Stimulated activated CD4-positive, alpha-beta T cell treated with anti-CD3 and anti-CD28 coated beads, Interleukin-12 subunit alpha, Interleukin-12 subunit beta, amount 100 ng/mL, for 24 hours (primary cell): ENCODE data around the gene CLDND1.

Experiments used
- DNase-seq, 2 experiments: peaks; one replicate each; pipeline ENCODE4 v3.0.0-alpha.2; 2020; ENCODE audit warnings: low read depth in 2 of 2

Gene CLDND1

DNA sequence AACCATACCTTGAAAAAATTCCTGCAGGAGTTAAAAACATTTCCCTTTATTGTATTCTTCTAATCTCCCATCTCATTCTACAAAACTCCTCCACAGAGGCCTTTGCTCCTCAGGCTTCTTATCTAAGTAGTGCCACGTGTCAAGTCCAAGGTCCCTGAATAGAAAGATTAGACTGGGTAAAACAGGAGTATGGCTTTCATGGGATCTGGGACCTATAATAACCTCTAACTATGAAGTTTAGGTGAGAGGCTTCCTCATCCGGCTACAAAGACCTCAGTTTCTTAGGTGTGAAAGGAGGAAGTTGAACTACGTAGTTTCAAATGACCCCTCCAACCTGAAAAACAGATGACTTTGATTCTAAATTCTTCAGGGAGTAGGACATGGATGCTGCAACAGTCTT, 29.1 kb upstream of the CLDND1 start:
- DNase-seq: no peak

DNA sequence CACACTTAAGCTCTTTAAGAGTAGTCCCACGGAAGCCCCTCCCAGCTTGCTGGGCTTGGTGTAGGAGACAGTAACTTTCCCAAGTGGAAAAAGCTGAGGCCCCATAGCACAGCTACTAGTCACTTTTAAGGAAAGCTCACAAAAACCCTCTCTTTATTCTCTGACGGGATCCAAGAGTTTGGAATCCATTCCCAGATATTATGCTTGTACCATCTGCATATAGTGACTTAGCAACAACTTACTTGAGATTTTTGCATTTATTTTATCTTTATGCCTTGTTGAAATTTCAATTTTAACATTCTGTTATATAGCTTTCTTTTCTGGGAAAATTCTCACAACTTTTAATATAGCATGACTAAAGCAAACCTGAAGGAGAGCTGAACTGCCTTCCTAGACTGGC, 28.5 kb upstream of the CLDND1 start:
- no peak for DNase-seq

DNA sequence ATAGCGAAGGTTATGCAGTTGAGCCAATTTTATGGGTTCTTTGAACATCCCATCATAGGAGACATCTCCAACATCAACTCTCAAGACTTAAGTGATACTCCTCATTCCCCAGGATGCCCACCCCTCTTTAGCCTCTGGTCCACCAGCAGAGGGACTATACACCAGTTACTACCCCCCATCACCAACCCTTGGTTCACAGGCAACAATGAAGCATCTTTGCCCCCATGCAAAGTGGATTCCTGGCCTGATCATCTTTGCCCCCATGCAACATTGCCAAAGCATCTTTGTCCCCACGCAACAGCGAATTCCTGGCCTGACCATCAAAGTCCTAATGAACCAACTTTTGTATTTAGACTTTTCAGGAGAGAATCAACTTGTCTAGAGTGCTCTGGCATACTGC, 28.1 kb upstream of the CLDND1 start:
- no peak for DNase-seq

DNA sequence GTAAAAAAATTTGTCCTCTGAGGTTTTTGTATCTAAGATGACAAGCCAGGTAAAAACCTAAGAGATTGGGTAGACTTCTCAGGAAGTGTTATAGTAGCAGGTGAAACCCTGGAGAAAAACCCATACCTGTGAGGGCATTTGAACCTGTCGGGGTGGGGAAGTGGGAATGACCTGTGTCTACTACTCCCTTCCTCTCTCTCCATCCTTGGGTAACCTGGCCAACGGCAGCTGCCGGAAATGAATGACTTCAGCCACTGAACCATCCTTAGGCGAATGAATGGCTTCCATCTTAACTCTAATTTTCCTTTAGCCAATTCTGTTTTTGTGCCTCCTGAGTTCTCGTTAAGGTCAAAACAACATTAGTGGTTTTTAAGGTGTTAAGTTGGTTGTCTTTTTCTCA, 25.8 kb upstream of the CLDND1 start:
- DNase-seq: no peak

DNA sequence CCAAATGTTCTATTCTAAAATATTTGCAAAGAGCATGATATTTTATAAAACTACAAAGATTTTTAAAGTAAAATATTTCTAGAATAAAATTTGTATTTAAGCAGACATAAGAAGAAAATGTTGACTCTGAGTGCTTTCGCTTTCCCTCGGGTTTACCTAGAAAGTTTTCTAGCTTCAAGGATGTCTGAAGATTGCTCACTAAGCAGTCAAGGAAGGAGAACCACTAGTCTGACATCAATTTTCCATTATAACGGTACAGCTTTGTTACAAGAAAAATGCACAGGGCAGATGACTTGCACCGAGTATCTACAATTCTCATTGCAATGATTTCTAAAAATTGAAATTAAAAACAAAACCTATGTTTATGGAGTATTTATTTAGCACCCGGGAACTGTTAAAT, 23.2 kb upstream of the CLDND1 start:
- DNase-seq: no peak

DNA sequence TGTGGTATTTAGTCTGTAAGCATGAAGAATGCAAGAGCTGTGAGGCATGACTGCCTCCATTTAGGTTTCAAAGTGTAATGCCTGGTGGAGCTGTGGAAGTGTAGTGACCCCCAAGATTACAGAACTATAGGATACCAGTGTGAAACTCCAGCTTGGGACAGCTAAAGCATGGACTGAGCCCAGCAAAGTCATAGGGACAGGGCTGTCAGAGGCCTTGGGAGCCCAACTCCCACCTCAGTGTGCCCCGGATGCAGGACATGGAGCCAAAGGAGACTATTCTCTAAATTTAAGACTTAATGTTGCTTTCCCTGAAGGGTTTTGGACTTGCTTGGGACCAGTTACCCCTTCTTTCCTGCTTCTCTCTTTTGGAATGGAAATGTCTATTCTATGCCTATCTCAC, 19.9 kb upstream of the CLDND1 start:
- DNase-seq: no peak

DNA sequence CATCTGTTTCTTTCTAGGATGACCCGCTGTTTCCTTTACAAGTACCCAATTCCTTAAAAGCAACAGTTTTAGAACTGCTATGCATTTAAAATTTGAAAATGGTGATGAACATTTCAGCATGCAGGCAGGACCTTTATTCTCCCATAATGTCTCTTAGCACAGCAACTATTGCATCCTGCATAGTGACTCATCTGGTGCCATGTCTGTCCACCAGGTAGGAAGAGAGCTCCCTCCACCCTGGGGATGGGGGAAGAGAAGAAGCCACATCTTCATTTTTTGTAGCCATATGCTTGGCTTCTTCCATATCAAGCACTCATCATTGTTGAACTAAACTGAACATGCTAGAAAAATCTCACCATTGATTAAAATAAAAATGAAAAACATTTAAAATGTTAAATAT, 19.0 kb upstream of the CLDND1 start:
- DNase-seq: no peak

DNA sequence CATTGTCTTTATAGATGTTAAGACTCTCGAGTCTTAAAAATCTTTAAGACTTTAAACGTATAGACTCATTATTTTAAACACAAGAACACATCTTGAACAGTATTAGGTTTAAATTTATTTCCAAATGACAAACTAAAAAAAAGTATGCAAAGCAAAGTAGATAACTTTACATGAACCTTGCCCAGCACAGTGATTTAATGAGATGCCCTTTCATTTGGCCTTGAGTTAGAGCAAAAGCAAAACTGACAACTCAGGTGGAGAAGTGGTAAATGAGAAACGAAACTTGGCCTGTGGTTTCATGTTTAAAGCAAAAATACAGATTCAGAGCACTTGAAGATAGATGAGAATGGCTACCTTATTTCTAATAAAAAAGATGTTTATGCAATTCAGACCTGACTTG, 17.6 kb upstream of the CLDND1 start:
- DNase-seq: no peak

DNA sequence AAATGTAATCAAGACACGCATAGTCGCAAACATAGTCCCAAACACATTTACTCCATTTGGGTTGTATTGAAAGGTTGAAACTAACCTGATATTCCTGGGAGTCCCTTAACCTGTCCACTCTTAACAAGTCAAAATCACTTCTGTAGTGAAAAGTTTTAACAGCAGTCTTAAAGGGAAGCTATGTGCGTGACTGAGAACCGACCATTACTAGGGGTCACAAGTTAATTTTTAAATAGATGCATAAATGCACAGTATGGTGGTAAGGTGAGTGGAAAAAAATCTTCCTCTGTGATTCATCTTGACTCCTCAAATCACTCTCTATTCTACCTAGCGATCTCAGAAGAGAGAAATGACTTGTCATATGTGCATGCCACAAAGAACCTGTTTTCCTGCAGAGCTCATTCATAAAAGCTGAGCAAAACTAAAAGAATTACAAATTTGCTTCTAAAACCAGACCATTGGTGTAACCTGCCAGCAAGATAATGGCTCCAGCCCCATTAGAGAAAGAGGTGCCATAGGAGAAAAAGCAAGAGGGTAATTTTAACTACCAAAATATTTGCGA, 13.8 kb upstream of the CLDND1 start:
- DNase-seq: no peak

DNA sequence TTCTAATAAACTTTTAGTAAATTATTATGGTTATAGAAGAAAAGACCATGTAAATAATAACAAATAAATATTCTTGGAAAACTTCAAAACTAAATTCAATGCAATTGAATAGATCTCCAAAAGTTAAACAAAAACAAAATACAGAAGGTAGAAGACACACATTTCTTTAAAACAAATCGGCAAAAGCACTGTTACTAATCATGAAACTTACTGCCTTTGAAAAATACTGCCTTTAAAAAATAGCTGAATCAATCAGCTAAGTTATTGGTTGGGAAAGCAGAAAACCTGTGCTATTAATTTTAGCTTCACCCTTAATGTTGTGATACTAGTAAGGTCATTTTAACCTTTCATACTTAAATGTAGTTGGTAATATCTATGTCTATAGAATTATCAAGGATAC, 12.0 kb upstream of the CLDND1 start:
- DNase-seq: no peak

DNA sequence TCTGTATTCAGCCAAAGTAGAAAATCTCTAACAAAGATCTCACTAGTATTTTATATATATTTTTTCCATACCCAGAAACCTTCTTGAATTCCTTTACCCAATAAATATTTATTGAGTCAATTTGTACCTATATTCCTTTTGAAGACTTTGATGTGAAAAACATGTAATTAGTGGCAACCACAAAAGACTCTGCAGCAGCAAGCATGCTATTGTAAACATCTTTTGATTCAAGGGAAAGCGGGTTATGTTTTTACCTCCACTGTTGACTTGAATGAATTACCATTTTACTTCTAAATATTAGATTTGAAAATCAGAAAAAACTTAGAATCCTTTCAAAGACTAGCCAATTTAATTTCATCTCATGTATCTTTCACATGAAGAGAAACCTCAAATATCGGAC, 11.5 kb upstream of the CLDND1 start:
- no peak for DNase-seq

DNA sequence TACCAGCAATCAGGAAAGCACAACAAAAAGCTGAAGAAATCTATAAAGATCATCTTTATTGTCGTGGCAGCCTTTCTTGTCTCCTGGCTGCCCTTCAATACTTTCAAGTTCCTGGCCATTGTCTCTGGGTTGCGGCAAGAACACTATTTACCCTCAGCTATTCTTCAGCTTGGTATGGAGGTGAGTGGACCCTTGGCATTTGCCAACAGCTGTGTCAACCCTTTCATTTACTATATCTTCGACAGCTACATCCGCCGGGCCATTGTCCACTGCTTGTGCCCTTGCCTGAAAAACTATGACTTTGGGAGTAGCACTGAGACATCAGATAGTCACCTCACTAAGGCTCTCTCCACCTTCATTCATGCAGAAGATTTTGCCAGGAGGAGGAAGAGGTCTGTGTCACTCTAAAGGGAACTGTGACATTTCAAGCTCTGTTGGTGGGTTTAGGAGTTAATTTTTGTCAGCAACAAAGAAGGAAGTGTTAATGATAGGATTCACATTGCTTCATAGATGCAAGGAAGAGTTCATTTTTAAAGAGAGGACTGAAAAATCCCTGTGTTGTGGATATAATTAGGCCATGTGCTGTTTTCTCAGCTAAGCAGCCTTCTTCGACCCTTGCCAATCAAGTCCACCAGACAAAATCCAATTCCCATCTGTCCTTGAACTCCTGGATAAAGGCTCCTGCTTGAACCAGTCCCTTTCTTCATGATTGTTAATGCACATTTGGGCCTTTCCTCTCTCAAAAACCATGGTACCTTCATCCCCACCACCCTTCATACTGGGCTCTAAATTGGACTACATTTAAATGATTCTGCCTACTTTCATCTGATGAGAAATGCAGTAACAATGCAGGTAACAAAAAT, 10.2 kb upstream of the CLDND1 start:
- DNase-seq: no peak

DNA sequence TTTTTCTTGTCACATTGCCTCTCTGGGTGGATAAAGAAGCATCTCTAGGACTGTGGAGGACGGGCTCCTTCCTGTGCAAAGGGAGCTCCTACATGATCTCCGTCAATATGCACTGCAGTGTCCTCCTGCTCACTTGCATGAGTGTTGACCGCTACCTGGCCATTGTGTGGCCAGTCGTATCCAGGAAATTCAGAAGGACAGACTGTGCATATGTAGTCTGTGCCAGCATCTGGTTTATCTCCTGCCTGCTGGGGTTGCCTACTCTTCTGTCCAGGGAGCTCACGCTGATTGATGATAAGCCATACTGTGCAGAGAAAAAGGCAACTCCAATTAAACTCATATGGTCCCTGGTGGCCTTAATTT, 9.6 kb upstream of the CLDND1 start:
- no peak for DNase-seq

DNA sequence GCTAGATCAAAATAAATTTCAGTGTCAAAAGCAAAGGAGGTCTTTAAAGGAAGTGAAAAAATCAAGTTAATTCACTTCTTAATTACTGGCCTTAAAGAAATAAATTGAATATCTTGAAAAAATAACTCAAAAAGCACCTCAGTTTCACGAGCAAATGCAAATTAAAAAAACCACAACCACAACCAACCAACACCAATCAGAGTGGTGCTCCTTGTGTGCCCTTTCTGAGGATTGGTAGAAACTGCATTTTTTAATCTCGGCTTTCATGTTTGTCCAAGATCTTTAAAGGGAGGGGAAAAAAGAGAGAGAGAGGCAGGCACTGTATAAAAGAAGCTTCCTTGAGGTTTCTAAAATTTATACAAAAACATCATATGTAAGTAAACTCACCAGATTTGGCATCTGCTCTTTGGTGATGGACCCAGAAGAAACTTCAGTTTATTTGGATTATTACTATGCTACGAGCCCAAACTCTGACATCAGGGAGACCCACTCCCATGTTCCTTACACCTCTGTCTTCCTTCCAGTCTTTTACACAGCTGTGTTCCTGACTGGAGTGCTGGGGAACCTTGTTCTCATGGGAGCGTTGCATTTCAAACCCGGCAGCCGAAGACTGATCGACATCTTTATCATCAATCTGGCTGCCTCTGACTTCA, 9.0 kb upstream of the CLDND1 start, which contains the start of gene GPR15:
GPR15 (plus strand) TSS at position 357 of the 653 bp plus-strand sequence; CDS start at position 413, 56 bp downstream.
- DNase-seq: no peak

DNA sequence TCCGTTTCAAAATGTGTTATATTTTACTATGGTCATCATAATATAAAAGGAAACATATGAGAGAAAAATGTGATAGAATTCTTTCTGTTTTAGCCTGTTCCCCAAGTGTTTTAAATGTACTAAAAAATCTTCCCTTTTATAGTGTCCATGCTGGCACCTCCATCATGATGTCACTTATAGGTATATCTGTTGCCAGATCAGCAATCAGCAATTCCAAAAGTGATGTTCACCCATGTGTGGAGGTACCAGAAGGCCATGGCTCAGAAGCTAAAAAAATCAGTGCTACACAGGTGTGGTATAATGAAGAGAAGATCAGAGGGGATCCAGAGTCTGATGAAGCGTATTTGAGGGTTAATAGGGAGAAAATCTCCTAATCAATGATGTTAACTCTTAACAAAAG, 8.0 kb upstream of the CLDND1 start:
- DNase-seq: no peak

DNA sequence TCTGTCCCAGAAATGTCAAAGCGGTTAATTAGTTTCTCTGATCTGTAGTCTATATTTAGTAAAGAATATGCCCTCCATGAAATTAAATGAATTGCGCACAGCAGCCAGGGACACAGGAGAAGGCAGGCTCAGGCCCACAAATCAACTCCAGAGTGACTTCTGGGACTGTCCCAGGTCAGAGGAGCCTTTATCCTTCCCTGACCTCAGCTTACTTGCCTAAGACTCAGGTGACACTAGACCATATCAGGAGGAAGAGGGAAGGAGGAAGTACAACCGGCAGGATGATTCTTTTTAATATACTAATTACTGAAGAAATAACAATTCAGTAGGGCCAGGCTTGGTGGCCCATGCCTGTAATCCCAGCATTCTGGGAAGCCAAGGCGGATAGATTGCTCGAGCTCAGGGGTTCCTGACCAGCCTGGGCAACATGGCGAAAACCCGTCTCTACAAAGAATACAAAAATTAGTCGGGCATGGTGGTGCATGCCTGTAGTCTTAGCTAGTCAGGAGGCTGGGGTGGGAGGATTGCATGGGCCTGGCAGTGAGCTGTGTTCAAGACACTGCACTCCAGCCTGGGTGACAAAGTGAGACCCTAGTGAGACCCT, 7.3 kb upstream of the CLDND1 start:
- no peak for DNase-seq

DNA sequence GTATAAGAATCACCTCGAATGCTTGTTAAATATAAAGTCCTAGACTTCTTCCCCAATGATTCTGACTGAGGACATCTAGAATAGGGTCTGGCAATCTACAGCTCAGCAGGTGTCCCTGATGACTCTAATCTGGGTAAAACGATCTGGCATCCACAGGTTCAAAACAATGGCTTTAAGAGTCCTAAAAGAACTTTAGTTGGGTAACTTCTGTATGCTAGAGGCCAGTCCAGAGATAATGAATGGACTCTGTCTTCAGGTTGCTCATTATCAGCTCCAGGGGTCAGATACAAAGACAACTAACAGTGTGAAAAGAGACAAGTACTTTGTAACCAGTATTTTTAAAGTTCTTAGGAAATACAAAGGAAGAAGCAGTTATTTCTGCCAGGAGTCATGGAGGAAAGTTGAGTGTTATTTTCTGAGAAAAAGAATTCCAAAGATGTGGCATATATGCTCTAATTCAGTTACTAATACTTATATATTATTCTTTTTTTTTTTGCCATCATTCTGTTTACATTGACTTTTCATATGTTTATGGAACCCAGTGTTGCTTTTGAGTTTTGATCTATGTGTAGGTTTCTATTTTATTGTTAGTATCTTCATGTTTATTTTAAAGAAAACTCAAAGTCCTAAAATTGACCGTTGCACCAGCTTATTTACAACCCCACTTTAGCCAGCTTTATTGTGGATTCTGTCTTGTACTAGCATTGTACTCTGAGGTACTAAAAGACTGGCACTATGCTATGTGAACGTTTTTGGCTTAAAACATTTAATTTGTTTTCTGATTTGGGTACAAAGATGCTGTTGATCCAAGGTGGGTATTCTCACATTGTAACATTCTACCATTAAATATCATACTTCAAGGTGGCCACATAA, 6.0 kb upstream of the CLDND1 start:
- DNase-seq: no peak

DNA sequence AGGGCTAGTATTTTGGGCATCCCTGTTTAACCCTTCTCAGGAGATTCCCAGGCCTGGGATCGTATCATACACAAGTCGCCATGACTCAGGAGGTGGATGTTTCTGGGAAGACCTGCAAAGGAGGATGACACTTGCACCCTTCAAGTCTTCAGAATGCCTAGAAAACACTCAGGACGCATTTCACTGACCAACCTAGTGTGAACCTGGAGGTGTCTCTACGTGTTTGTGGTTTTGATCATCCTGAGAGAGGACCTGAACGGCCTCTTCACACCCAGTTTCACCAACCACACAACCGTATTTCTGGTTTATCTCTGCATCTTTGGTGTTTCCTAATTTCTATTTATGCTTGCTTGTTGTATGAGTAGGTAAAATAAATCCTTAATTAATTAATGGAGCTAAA, 2.8 kb upstream of the CLDND1 start:
- DNase-seq: no peak

DNA sequence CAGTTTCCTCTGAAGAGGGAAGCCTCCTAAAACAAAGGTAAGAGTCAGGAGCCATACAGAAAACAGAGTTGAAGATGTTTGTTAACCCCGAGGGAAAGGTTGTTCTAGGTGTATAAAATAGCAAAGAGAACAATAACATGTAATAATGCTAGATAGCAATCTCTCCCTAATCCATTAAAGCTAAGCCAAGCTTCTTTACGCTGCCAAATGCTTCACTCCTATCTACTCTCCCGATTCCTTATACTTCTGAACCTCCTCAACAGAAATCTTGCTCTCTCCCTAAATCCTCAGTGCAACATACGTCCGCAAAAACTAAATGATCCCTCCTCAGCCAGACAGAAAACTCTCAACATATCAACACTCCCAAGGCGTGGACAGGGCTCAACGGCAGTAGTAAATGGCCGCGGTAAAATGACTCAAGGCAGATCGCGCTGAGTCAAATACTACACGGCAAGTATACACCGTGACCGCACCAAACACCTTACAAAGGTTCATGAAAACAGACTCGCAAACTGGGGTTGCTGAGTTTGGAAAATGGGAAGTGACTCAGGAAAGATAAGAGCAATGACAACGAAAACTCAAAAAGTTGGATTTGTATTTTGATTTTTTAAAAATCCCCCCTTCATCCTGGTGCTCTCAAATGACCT, 682 bp downstream of the CLDND1 start:
- peak; percentile 23 to 41 for DNase-seq

DNA sequence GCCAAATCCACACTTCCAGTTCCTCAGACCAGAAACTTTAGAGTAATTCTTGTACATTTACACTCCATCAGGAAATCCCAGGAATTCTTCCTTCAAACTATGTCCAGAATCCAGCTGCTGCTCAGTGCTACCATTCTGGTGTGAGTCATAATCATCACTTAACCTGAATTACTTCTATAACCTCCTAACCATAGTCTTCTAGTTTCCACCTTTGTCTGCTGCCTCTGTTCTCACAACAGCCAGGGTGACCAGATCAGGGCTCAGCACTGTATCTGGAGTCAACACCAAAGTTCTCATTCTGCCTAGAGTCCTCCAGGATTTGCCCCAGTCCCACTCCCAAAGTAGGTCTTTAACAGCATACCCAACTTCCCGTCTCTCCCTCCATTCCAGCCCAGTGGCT, 3.4 kb downstream of the CLDND1 start:
- no peak for DNase-seq

DNA sequence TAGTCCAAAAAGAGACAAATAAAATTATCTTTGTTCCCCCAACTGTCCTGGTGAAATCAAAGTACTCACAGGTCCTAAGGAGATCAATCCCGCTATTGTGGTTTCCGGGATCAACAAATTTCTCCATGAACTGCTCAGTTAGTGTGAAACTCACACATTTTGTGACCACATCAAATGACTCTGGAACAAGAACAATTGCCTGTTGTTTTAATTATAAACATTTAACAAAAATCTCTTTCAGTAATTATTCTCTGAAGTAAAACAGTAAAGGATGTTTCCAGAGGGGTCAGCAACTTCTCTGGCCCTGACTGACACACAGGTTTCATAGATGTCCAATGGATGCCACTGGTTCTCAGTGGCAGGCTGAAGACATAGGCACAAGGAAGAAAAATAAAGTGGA, 3.9 kb downstream of the CLDND1 start:
- no peak for DNase-seq
